Panc1 (cell line): ENCODE data around the gene DNMT3L.

Experiments
- CTCF ChIP-seq: fragments of 450-650 bp; IDR thresholded peaks from 2 replicates; pipeline ENCODE4 v1.5.1; 2017; ENCODE audit warnings: mild to moderate bottlenecking
- POLR2AphosphoS5 ChIP-seq: IDR thresholded peaks from 2 replicates; pipeline ENCODE4 v1.6.1; 2012; ENCODE audit warnings: mild to moderate bottlenecking, low read depth, low read length, moderate library complexity
- REST ChIP-seq, 2 experiments: IDR thresholded peaks; 2 replicates each; pipeline ENCODE4 v1.6.1; 2011 to 2012; ENCODE audit warnings: low read depth in 2 of 2, control low read depth in 1 of 2, low read length in 1 of 2, mild to moderate bottlenecking in 1 of 2, moderate library complexity in 1 of 2; ENCODE audit not compliant: insufficient read depth in 1 of 2
- SIN3A ChIP-seq: IDR thresholded peaks from 2 replicates; pipeline ENCODE4 v1.6.1; 2012; ENCODE audit warnings: low read depth, mild to moderate bottlenecking, low read length, moderate library complexity, borderline replicate concordance; ENCODE audit not compliant: insufficient read depth

DNA sequence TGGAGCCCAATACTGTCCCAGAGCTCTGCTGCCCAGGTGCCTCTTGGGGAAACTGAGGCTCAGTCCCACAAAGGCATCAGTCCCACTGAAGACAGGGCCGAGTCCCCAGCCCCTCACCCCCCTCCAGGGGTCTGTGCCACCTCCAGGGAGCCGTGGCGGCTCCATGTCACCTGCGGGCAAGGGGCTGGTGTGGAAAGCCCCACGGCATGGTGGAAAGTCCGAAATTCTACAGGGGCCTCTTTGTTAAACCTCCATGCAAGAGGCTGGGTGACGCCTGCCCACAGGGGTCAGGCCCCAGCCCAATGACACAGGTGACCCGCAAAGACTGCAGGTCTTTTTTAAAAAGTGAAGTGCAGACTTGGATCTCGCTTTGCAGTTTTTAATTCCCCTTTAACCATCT lies 20.7 kb upstream of the DNMT3L start:
- TF ChIP-seq CTCF: no peak
- TF ChIP-seq SIN3A: no peak
- no peak for TF ChIP-seq REST (IDR thresholded peaks at IDR 0.05; ENCODE audit: insufficient read depth in 1 of 2, low read depth in 2 of 2, low read length in 1 of 2)
- TF ChIP-seq POLR2AphosphoS5: no peak
